NCI-H2227 (cell line): ENCODE data around the gene MUC5AC.

ENCODE experiments used
- DNase-seq: peaks from one replicate; lab custom pipeline; 2025; ENCODE audit not compliant: unreplicated experiment; lab: John Stamatoyannopoulos, UW

Gene MUC5AC

DNA sequence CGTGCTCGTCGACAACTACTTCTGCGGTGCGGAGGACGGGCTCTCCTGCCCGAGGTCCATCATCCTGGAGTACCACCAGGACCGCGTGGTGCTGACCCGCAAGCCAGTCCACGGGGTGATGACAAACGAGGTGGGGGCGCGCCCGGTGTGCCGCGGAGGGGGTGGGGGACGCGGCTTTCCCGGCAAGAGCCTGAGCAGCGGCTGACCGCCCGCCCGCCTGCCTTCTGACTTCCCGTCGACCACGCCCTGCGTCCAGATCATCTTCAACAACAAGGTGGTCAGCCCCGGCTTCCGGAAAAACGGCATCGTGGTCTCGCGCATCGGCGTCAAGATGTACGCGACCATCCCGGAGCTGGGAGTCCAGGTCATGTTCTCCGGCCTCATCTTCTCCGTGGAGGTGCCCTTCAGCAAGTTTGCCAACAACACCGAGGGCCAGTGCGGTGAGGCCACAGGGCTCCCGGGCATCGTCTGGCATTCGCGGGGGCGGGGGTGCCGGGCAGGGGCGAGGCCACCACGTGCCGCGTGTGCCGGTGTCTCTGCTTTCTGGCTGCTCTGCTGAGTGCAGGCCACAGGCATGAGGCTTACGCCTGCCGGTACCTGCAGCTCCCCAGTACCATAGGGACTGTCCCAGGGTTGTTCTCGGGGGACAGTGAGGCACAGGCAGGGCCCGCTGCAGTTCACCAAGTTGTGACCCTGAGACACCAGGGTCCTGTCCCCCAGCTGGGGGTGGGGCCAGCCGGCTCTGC lies 36.7 kb downstream of the MUC5AC start:
- DNase-seq, result no peak

GRCh38 chr11:1194977-1195681 lies 37.4 kb downstream of the MUC5AC start:
- no peak for DNase-seq

DNA sequence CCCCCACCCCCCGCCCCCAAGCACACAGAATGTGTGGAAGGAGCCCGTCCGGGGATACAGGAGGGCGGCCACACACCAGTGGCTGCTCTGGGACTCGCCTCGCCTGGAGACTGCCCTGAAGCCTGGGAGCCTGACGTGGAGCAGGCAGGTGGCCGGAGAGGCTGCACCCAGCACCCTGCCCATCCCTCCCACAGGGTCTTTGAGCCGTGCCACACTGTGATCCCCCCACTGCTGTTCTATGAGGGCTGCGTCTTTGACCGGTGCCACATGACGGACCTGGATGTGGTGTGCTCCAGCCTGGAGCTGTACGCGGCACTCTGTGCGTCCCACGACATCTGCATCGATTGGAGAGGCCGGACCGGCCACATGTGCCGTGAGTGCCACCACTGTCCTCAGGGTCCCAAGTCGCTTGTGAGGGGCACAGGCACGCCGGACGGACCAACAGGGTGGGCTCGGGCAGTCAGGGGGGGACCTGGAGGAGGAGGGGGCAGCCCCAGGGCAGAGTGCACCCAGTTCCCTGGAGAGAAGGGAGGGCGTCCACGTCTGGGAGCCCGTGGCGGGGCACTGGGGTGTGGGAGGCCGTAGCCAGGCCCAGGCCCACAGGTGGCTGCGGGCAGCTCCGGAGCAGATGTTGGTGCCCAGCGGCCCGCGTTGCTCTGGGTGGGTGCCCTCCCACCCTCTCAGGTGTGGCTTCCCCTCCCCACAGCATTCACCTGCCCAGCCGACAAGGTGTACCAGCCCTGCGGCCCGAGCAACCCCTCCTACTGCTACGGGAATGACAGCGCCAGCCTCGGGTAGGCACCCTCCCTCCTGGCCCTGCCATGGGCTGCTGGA lies 38.1 kb downstream of the MUC5AC start:
- DNase-seq, result no peak

- no peak for DNase-seq
These were observed 39.0 kb downstream of the MUC5AC start for GRCh38 chr11:1196516-1197391.

DNA sequence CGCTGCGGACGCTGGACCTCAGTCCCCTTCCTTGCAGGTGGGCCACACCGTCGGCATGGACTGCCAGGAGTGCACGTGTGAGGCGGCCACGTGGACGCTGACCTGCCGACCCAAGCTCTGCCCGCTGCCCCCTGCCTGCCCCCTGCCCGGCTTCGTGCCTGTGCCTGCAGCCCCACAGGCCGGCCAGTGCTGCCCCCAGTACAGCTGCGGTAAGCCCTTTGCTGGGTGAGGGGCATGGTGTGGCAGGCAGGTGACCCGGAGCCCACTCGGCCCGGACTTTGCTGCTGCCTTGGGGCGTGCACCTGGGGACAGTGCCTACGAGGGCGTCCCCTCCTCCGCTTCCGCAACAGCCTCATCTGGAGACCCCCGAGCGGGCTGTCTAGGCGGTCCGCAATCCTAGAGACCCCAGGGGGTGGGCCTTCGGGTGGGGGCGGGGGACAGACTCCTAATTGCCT lies 39.7 kb downstream of the MUC5AC start:
- DNase-seq, result no peak

DNA sequence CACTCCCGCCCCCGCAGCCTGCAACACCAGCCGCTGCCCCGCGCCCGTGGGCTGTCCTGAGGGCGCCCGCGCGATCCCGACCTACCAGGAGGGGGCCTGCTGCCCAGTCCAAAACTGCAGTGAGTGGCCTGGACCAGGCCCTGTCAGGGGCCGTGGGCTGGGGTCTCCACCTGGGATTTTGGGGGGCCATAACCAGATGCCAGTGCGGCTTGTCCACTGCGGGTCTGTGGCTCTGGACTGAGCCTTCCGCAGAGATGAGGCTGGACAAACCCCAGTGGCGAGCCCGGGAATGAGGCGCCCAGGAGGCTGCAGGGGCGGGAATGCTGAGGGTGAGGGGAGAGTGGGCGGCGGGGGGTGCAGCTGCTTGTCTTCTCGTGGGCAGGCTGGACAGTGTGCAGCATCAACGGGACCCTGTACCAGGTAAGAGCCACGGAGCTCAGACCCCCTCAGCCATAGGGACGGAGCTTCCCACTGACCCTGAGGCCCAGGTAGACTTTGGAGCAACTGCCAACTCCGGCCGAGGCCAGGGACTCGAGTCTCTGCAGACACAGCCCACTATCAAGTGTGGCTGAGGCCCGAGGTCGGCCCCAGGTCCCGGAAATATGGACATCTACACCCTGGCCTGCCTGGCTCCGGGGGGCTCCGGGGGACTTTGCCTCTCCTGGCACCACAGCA lies 40.3 kb downstream of the MUC5AC start:
- DNase-seq, result no peak

DNA sequence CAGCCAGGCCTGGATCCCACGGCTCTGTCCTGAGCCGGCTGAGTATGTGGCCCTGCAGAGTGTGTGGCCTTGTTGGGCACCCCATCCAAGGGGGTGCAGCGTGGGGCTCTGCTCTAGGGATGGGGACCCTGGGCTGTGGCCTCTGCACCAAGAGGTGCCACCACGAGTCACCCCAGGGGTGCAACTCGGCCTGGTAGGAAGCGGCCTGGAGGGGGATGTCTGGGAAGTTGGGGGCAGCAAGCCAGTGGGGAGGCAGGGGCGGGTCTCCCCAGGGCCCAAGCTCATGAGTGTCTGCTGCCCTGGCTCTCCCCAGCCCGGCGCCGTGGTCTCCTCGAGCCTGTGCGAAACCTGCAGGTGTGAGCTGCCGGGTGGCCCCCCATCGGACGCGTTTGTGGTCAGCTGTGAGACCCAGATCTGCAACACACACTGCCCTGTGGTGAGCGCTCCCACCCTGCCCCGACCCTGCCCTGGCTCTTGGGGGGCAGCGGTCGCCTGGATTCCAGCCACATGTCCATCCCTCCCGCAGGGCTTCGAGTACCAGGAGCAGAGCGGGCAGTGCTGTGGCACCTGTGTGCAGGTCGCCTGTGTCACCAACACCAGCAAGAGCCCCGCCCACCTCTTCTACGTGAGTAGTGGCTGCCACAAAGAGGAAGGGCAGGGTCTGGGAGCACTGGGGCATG lies 40.9 kb downstream of the MUC5AC start:
- no peak for DNase-seq

DNA sequence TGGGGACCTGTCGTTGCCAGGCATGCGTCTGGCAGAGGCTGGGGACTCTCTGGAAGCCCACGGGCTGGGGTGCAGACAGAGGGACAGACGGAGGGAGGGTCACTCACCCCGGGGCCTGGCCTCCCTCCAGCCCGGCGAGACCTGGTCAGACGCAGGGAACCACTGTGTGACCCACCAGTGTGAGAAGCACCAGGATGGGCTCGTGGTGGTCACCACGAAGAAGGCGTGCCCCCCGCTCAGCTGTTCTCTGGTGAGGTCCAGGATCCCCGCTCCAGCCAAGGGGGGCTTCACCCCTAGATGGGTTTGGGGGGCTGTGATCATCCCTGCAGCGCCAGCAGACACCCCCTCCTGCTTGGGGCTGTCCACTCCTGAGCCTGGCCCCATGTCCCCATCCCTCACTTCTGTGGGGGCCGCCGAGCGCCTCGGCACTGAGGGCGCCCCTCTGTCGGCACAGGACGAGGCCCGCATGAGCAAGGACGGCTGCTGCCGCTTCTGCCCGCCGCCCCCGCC lies 41.5 kb downstream of the MUC5AC start:
- no peak for DNase-seq

GRCh38 chr11:1199751-1200610 lies 42.2 kb downstream of the MUC5AC start:
- DNase-seq, result peak; percentile 35

DNA sequence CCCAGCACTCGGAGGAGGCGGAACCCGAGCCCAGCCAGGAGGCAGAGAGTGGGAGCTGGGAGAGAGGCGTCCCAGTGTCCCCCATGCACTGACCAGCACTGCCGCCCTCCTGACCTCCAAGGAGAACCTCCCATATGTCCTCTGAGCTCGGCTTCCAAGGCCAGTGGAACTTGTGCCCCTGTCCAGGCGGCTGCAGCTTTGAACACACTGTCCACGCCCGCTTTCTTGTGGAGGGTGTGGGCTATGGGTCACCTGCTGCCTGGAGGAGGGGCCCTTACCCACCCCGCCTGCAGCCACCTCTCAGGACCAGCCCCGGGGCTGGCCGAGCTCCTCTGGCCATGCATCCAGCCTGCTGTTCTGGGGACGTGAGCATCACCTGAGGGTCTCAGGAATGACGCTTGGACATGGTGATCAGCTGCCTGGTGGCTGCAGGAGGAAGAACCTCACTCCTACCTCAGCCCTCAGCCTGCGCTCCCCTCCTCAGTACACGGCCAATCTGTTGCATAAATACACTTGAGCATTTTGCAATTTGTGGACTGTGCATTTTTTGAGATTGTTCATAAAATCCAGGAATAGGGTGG lies 42.9 kb downstream of the MUC5AC start:
- DNase-seq, result no peak

DNA sequence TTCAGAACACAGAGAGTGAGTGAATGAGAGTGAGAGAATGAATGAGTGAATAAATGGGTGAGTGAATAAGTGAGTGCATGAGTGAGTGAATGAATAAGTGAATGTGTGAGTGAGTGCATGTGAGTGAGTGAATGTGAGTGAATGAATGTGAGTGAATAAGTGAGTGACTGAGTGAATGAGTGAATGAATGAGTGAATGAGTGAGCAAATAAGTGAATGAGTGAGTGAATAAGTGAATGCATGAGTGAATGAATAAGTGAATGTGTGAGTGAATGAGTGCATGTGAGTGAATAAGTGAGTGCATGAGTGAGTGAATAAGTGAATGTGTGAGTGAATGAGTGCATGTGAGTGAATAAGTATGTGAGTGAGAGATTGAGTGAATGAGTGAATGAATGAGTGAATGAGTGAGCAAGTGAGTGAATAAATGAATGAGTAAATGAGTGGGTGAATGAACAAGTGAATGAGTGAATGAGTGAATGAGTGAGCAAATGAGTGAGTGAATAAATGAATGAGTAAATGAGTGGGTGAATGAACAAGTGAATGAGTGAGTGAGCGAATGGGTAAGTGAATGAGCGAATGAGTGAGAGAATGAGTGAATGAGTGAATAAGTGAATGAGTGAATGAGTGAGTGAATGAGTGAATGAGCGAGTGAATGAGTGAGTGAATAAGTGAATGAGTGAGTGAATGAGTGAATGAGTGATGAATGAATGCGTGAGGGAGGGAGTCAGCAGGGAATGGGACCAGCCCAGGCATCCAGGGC lies 43.8 kb downstream of the MUC5AC start:
- DNase-seq, result no peak

DNA sequence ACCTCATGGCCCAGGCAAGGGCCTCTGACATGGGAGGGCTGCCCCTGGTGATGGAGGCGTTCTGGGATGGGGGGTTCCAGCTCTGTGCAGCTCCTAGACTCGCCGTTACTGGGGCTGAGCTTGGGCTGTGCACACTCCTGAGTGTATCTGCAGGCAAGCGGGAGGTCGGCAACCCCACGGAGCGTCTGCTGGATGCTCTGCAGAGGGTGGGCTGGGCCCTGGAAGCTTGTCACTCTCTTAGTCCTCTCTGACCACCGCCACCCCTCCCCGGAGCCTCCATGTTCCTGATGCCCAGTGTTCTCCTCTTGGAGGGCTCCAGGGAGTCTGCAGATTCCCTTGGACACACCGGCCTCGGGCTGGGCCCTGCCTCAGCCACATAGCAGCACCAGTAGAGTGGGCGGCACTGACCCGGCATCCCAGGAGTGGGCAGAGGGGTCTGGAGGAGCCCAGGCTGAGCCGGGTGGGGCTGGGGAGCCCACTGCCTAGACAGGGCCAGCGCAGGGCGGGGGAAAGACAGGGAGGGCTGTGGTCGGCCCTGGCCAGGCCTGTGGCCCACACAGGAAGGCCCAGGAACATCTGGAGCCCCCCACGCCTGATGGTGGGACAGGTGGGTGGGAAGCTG lies 44.5 kb downstream of the MUC5AC start:
- peak; percentile 32 for DNase-seq

DNA sequence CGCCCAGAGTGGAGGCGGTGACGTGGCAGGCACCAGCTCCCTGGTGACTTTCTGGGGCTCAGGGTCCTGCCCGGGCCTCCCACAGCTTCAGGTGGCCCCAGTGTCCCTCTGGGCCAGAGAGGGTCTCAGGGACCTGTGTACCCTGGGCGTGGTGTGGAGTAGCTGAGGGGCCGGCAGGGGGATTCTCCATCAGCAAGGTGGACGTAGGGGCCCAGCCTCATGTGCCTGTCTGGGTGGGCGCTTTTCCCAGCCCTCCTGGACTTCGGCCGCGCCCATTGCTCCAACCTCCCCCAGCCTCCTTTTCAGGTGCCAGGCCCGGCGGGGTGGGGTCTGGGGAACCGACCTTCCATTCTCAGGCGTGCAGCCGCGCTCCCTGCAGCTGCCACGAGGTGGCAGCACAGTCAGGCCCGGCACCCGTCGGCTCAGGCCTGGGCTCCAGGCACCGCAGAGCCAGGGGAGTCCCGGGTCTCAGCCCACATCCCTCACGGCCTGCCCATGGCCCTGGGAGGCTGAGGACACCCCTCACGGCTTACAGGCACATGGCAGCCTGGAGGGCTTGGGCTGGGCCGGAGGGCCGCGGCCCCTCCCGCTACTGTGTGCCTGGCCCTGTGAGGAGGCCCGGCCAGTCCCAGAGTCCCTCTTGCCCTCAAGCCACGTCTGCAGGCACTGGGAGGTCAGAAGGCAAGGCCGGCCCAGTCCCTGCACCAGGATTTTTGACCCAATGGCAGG lies 45.2 kb downstream of the MUC5AC start:
- peak; percentile 65 for DNase-seq

- DNase-seq, result no peak
These were observed 45.9 kb downstream of the MUC5AC start for GRCh38 chr11:1203505-1204271.

GRCh38 chr11:1204381-1205101 lies 46.8 kb downstream of the MUC5AC start:
- no peak for DNase-seq
